T-cell (primary cell): Measurements from ENCODE around the gene HDGFL2. TPM values are rescaled to one million over a fixed set of nuclear protein-coding genes. Genes with fewer than 3 reads are reported as not detected.
"Not testable (repeated sequence)": the region's sequence is repeated elsewhere in the genome, so short reads cannot be mapped to it uniquely, and the experiment has no call there.

ENCODE experiments used
- ATAC-seq, 4 experiments: fragments of 200-7000 bp in 3 of 4; fragments of 150-1000 bp in 1 of 4; cut with Tn5 transposase; replicated peaks in 1 of 4; 1 replicate in 3 of 4; 2 replicates in 1 of 4; pipeline ENCODE4 v1.10.0; 2021; ENCODE audit warnings: moderate library complexity in 3 of 4, mild to moderate bottlenecking in 2 of 4, moderate number of reproducible peaks in 1 of 4
- CTCF ChIA-PET, 2 donors: fragments of 300-600 bp; sonication (Branson Sonifier 250); formaldehyde crosslinking; loops; one replicate each; lab custom pipeline; 2022; ENCODE audit warnings: antibody characterized with exemption in 2 of 2; lab: Charles Lee
- POLR2A ChIA-PET, 2 donors: fragments of 300-600 bp; sonication (Branson Sonifier 250); formaldehyde crosslinking; loops; one replicate each; lab custom pipeline; 2022; ENCODE audit warnings: antibody characterized with exemption in 2 of 2; lab: Charles Lee
- DNase-seq, 35 experiments: peaks; one replicate each; pipeline versions ENCODE4 v3.0.0 to v3.0.0-alpha.2; 2013 to 2023
- H3K27ac ChIP-seq: one replicate; pipeline ENCODE4 v1.5.1; 2013; ENCODE audit warnings: low read length
- H3K27me3 ChIP-seq, 2 experiments: replicated peaks in 1 of 2; 1 replicate in 1 of 2; 2 replicates in 1 of 2; pipeline versions ENCODE4 v1.6.1 to v1.7.0; 2013; ENCODE audit warnings: low read length in 1 of 2, mixed read lengths in 1 of 2; ENCODE audit not compliant: control insufficient read depth in 2 of 2, insufficient read depth in 2 of 2; ENCODE audit errors: extremely low read depth in 1 of 2
- H3K36me3 ChIP-seq, 2 donors: 1 replicate in 1 of 2; 2 replicates in 1 of 2; pipeline versions ENCODE4 v1.6.1 to v1.7.0; 2013; ENCODE audit warnings: low read length in 1 of 2; ENCODE audit not compliant: control insufficient read depth in 2 of 2, insufficient read depth in 1 of 2; ENCODE audit errors: extremely low read depth in 1 of 2
- H3K4me1 ChIP-seq, 2 experiments: 1 replicate in 1 of 2; 2 replicates in 1 of 2; pipeline versions ENCODE4 v1.6.1 to v1.7.0; 2013; ENCODE audit warnings: low read length in 2 of 2, mixed read lengths in 1 of 2; ENCODE audit not compliant: insufficient read depth in 2 of 2, control insufficient read depth in 1 of 2; ENCODE audit errors: extremely low read depth in 1 of 2
- H3K4me3 ChIP-seq, 2 donors: 1 replicate in 1 of 2; 2 replicates in 1 of 2; pipeline versions ENCODE4 v1.5.1 to v1.7.0; 2013; ENCODE audit warnings: mild to moderate bottlenecking in 2 of 2, low read length in 1 of 2, moderate library complexity in 1 of 2; ENCODE audit not compliant: control insufficient read depth in 1 of 2; ENCODE audit errors: extremely low read depth in 1 of 2
- H3K9me3 ChIP-seq: 2 replicates; pipeline ENCODE4 v1.7.0; 2013
- H3K27ac Mint-ChIP-seq, 2 donors: one replicate each; pipeline ENCODE4 v1.8.0; 2020 to 2021; ENCODE audit warnings: mild to moderate bottlenecking in 2 of 2, mixed read lengths in 2 of 2
- H3K27me3 Mint-ChIP-seq, 2 donors: one replicate each; pipeline ENCODE4 v1.8.0; 2021 to 2022; ENCODE audit warnings: mixed read lengths in 2 of 2
- H3K36me3 Mint-ChIP-seq: one replicate; pipeline ENCODE4 v1.8.0; 2021; ENCODE audit warnings: mixed read lengths
- H3K4me1 Mint-ChIP-seq, 3 donors: one replicate each; pipeline ENCODE4 v1.8.0; 2020 to 2022; ENCODE audit warnings: mixed read lengths in 3 of 3, mild to moderate bottlenecking in 1 of 3
- H3K4me3 Mint-ChIP-seq, 3 donors: one replicate each; pipeline ENCODE4 v1.8.0; 2020 to 2022; ENCODE audit warnings: mild to moderate bottlenecking in 3 of 3, mixed read lengths in 3 of 3, moderate library complexity in 3 of 3
- H3K9me3 Mint-ChIP-seq, 3 donors: one replicate each; pipeline ENCODE4 v1.8.0; 2020 to 2022; ENCODE audit warnings: mixed read lengths in 3 of 3
- WGBS: methylation state at CpG from one replicate; pipeline ENCODE4 v1.1.5; 2013; ENCODE audit warnings: missing lambda C conversion rate; ENCODE audit not compliant: insufficient coverage; 5-methylcytosine and 5-hydroxymethylcytosine counted together
- total RNA-seq, 35 experiments: library from RNA in 6 of 35; stranded (reverse) in 6 of 35; fragments of 120-200 nt in 1 of 35; gene quantifications; one replicate each; pipeline versions ENCODE4 v1.2.1 to v1.2.4 and lab custom pipeline; 2013 to 2026

Gene HDGFL2
- total RNA-seq, 5 donors from 2014 or later (not counting 1 experiment from before 2014, with no cell fraction given): 24.9 to 41.8 (median 39.4) TPM

DNA sequence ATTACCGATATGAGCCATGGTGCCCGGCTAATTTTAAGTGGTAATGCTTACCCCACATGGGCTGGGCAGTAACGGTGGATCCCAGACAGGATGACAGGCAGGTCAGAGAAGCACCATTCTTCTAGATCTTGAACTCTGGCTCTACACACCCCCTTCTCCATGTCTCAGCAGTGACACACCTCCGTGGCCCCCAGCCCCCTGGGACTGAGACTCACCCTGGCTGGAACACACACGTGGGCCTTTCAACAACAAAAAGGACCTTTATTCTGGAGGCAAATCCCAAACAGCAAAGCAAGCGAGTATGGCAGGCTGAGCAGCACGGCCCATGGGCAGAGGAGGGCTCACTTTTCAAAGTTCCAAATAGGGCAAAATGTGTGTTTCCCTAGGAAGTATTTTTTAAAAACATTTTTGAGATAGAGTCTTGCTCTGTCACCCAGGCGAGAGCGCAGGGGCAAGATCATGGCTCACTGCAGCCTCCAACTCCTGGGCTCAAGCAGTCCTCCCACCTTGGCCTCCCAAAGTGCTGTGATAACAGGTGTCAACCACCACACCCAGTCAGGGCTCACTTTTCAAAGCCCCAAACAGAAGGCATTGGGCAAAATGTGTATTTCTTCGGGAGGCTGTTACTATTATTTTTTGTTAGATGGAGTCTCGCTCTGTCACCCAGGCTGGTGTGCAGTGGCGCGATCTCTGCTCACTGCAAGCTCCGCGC is 50.4 kb downstream of the HDGFL2 start:
- H3K4me3 ChIP-seq: no peak overlapping the region
- POLR2A ChIA-PET: interaction anchor here in 1 of 2 donors (1.2 kb wide), 1 partner anchor 179 kb away, joined by 3 read pairs; no protein-coding TSS in a partner anchor
- no peak overlapping the region for H3K4me3 Mint-ChIP-seq
- ATAC-seq (no peak), DNase-seq (no peak)
- 91% methylated on average over 7 of the region's 15 CpGs for WGBS
- H3K27ac ChIP-seq: no peak overlapping the region
- H3K4me1 ChIP-seq: no peaks in the 10 kb centered on the region
- no peaks in the 10 kb centered on the region for H3K9me3 ChIP-seq
- no peak overlapping the region for H3K27ac Mint-ChIP-seq
- H3K27me3 Mint-ChIP-seq: peaks cover 0 to 14% of the 10 kb centered on the region in 2 donors
- CTCF ChIA-PET: interaction anchor here (0.6 kb wide), 2 partner anchors 43 to 126 kb away, joined by 4 read pairs; no protein-coding TSS in a partner anchor
- H3K27me3 ChIP-seq: peaks cover 0 to 33% of the 10 kb centered on the region in 2 experiments
- H3K36me3 Mint-ChIP-seq: no peaks in the 10 kb centered on the region
- H3K9me3 Mint-ChIP-seq: no peaks in the 10 kb centered on the region
- peaks cover 0 to 6% (median 0%) of the 10 kb centered on the region in 3 donors for H3K4me1 Mint-ChIP-seq
- H3K36me3 ChIP-seq: no peaks in the 10 kb centered on the region

DNA sequence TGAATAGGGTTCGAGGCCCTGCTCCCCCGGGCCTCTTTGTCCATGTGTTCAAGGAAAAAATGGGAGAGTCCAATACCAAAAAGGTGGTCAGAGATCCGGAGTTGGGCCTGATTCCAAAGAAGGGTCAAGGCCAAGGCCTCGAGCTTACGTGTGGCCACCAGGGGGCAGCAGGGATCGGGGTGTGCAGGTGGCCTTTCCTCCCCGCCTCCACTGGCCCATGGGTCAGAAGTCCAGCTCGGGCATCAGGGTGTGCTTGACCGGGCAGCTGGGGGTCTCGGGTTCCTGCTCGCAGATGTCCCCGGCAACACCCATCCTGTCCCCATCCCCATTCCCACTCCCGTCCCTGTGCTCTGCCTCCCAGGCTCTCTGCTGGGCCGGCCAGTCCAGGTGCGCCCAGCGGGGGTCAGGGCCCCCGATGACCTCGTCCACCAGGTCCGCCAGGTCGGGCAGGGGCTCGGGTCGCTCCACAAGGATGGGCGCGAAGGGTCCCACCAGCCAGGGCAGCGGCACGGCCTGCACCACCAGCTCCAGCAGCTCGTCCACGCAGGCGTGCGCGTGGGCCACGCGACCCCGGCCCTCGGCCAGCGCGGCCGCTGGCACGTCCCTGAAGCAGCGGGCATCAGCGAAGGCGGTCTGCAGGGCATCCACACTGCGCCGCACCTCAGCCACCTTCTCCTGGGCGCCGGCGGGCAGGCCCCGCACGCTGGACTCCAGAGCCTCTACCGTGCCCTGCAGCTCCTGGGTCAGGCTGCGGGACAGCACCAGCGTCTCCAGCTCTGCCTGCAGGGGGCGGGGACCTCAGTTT is 51.4 kb downstream of the HDGFL2 start:
- H3K4me3 Mint-ChIP-seq: no peak overlapping the region
- peak in 6 of 35 experiments; percentile 11 to 39 (median 16) for DNase-seq
- POLR2A ChIA-PET: interaction anchor here in 1 of 2 donors (1.2 kb wide), 1 partner anchor 181 kb away, joined by 3 read pairs; no protein-coding TSS in a partner anchor
- WGBS: 77% methylated on average over 50 of the region's 53 CpGs
- peaks cover 0 to 13% of the 10 kb centered on the region in 2 donors for H3K27me3 Mint-ChIP-seq
- CTCF ChIA-PET: interaction anchor here (0.6 kb wide), 2 partner anchors 125 to 157 kb away, joined by 4 to 6 read pairs; no protein-coding TSS in a partner anchor
- Histone ChIP-seq H3K9me3 (no peaks in the 10 kb centered on the region), H3K27me3 (peaks cover 0 to 28% of the 10 kb centered on the region in 2 experiments), H3K36me3 (no peaks in the 10 kb centered on the region), H3K4me3 (no peak overlapping the region), H3K4me1 (no peaks in the 10 kb centered on the region), H3K27ac (no peak overlapping the region)
- peaks cover 0 to 6% (median 0%) of the 10 kb centered on the region in 3 donors for H3K4me1 Mint-ChIP-seq
- H3K27ac Mint-ChIP-seq: no peak overlapping the region
- no peaks in the 10 kb centered on the region for H3K9me3 Mint-ChIP-seq
- H3K36me3 Mint-ChIP-seq: no peaks in the 10 kb centered on the region
- no peak for ATAC-seq

DNA sequence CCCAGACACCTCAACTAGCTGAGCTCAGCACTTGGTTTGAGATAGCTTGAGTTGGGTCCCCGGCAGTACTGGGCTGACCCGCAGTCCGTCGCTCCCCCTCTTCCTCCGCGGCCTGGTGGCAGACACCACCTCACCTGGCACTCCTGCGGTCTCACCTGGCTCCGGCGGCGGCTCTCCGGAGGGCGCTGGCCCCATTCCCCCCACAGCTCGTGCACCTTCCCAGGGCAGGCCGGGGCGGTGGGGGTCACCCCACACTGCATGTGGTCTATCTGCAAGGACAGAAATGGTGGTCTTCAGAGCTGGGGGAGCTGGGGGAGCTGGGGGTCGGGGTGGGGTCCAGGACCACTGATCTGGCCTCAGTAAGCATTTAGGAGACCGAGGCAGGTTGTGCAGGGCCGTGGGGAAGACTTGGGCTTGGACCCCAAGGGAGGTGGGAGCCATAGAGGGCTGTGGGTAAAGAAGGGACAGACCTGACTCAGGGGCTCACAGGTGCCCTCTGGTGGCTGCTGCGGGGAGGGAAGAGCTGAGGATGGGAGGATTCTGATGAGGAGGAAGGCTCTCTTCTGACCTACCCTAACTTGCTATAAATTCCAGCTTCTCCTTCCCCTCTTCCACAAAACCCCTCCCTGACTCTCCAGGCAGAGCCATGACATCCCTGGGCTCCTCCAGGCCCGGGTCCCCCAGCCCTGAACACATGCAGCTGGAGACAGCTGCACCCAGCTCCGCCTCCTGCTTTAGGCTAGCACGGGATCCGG is 52.9 kb downstream of the HDGFL2 start:
- H3K9me3 Mint-ChIP-seq: no peaks in the 10 kb centered on the region
- ATAC-seq: peak; percentile 53 to 72 (median 62)
- no peaks in the 10 kb centered on the region for H3K9me3 ChIP-seq
- no peaks in the 10 kb centered on the region for H3K36me3 ChIP-seq
- no peak overlapping the region for H3K4me3 Mint-ChIP-seq
- peaks cover 0 to 20% of the 10 kb centered on the region in 2 experiments for H3K27me3 ChIP-seq
- no peaks in the 10 kb centered on the region for H3K36me3 Mint-ChIP-seq
- peaks cover 0 to 6% (median 0%) of the 10 kb centered on the region in 3 donors for H3K4me1 Mint-ChIP-seq
- DNase-seq: peak in 33 of 35 experiments; percentile 30 to 73 (median 56)
- ChIA-PET POLR2A (no interaction called here), CTCF (interaction anchor here (0.6 to 0.9 kb wide), 4 partner anchors 53 to 293 kb away, joined by 3 to 9 read pairs (median 4); partner anchors contain the start of gene HDGFL2 (in 1 of the 2))
- H3K27ac Mint-ChIP-seq: no peak overlapping the region
- no peaks in the 10 kb centered on the region for H3K4me1 ChIP-seq
- WGBS: 74% methylated on average over 18 of the region's 23 CpGs
- H3K27me3 Mint-ChIP-seq: peaks cover 0 to 4% of the 10 kb centered on the region in 2 donors
- no peak overlapping the region for H3K27ac ChIP-seq
- no peak overlapping the region for H3K4me3 ChIP-seq

DNA sequence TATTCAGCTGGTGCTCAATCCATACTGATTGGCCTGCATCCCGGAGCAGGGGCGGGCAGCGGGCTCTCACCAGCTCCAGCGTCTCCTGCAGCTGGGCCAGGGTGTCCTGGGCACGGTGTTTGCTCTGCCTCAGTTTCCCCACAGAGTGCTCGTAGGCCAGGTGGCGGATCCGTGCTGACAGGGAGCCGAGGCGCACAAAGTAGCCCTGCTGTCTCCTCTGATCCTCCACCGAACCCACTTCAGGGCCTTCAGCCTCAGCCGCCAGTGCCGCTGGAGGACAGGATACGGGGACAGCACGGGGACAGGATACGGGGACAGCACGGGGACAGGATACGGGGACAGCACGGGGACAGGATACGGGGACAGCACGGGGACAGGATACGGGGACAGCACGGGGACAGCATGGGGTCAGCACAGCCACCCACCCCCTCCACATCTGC is 53.5 kb downstream of the HDGFL2 start:
- no peak overlapping the region for H3K27ac ChIP-seq
- no peak overlapping the region for H3K4me3 ChIP-seq
- ChIA-PET CTCF (interaction anchor here in 1 of 2 donors (0.8 to 0.9 kb wide), 2 partner anchors 54 to 259 kb away, joined by 3 read pairs; partner anchors contain the start of gene HDGFL2), POLR2A (no interaction called here)
- no peaks in the 10 kb centered on the region for H3K36me3 Mint-ChIP-seq
- H3K9me3 ChIP-seq: no peaks in the 10 kb centered on the region
- no peak overlapping the region for H3K27ac Mint-ChIP-seq
- no peak for DNase-seq
- 92% methylated on average over 17 of the region's 23 CpGs for WGBS
- no peaks in the 10 kb centered on the region for H3K4me1 ChIP-seq
- no peaks in the 10 kb centered on the region for H3K9me3 Mint-ChIP-seq
- no peaks in the 10 kb centered on the region for H3K36me3 ChIP-seq
- no peak for ATAC-seq
- peaks cover 0 to 6% (median 0%) of the 10 kb centered on the region in 3 donors for H3K4me1 Mint-ChIP-seq
- H3K27me3 Mint-ChIP-seq: peaks cover 0 to 3% of the 10 kb centered on the region in 2 donors
- no peak overlapping the region for H3K4me3 Mint-ChIP-seq
- H3K27me3 ChIP-seq: peaks cover 0 to 24% of the 10 kb centered on the region in 2 experiments

DNA sequence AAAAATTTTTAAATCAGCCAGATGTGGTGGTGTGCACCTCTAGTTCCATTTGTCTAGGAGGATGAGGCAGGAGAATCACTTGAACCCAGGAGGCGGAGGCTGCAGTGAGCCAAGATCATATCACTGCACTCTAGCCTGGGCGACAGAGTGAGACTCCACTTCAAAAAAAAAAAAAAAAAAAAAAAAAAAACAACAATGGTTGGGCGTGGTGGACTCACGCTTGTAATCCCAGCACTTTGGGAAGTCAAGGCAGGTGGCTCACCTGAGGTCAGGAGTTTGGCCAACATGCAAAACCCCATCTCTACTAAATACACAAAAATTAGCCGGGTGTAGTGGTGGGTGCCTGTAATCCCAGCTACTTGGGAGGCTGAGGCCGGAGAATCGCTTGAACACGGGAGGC is 55.3 kb downstream of the HDGFL2 start:
- POLR2A ChIA-PET, H3K27ac Mint-ChIP-seq, H3K4me1 ChIP-seq, DNase-seq, H3K27ac ChIP-seq, H3K36me3 ChIP-seq, ATAC-seq, H3K4me1 Mint-ChIP-seq, H3K9me3 ChIP-seq, H3K4me3 Mint-ChIP-seq, H3K9me3 Mint-ChIP-seq, H3K36me3 Mint-ChIP-seq, H3K4me3 ChIP-seq, H3K27me3 Mint-ChIP-seq, CTCF ChIA-PET: not testable (repeated sequence)
- peaks cover 2 to 15% of the 10 kb centered on the region in 2 experiments for H3K27me3 ChIP-seq
- WGBS: 93% methylated on average over 2 of the region's 8 CpGs
